SK-N-SH treated with all-trans-retinoic acid at 6 μM for 48 hours (cell line): Measurements from ENCODE around the gene RHOU.
A peak's percentile ranks its signal among the peaks of the same experiment; 100 is the strongest.

ENCODE experiments used
- ATAC-seq: fragments of 200-7000 bp; cut with Tn5 transposase; 3 replicates; pipeline ENCODE4 v1.9.1; 2020; ENCODE audit warnings: mild to moderate bottlenecking, moderate library complexity
- ARNTL ChIP-seq: fragments of 450-650 bp; formaldehyde crosslinking; IDR thresholded peaks from 2 replicates; pipeline ENCODE4 v1.5.0; 2020; ENCODE audit warnings: low read depth, mild to moderate bottlenecking, moderate library complexity, borderline replicate concordance
- BACH2 ChIP-seq: fragments of 250-450 bp; sonication (Bioruptor Pico); IDR thresholded peaks from 2 replicates; pipeline ENCODE4 v1.9.0; 2021; ENCODE audit warnings: mild to moderate bottlenecking, borderline replicate concordance
- CSDC2 ChIP-seq: fragments of 250-450 bp; sonication (Bioruptor Pico); IDR thresholded peaks from 2 replicates; pipeline ENCODE4 v1.5.0; 2020; ENCODE audit warnings: mild to moderate bottlenecking, moderate library complexity
- GLIS3 ChIP-seq: fragments of 250-450 bp; sonication (Bioruptor Pico); IDR thresholded peaks from 2 replicates; pipeline ENCODE4 v1.5.0; 2020; ENCODE audit warnings: mild to moderate bottlenecking, moderate library complexity
- OSR1 ChIP-seq: fragments of 250-450 bp; sonication (Bioruptor Pico); IDR thresholded peaks from 2 replicates; pipeline ENCODE4 v1.8.0; 2022; ENCODE audit warnings: moderate library complexity, mild to moderate bottlenecking, inconsistent platforms
- PPARA ChIP-seq: fragments of 250-450 bp; sonication (Bioruptor Pico); IDR thresholded peaks from 2 replicates; pipeline ENCODE4 v1.5.0; 2020; ENCODE audit warnings: mild to moderate bottlenecking, borderline replicate concordance
- RARB ChIP-seq: fragments of 250-450 bp; sonication (Bioruptor Pico); IDR thresholded peaks from 2 replicates; pipeline ENCODE4 v1.8.0; 2021; ENCODE audit warnings: mild to moderate bottlenecking, moderate library complexity
- TCF4 ChIP-seq: fragments of 250-450 bp; sonication (Bioruptor Pico); IDR thresholded peaks from 2 replicates; pipeline ENCODE4 v1.8.0; 2021; ENCODE audit warnings: mild to moderate bottlenecking, moderate library complexity, borderline replicate concordance
- TOX ChIP-seq: fragments of 250-450 bp; sonication (Bioruptor Pico); IDR thresholded peaks from 2 replicates; pipeline ENCODE4 v1.8.0; 2021; ENCODE audit warnings: mild to moderate bottlenecking, moderate library complexity, borderline replicate concordance
- ZNF565 ChIP-seq: fragments of 450-650 bp; formaldehyde crosslinking; conservative IDR thresholded peaks from 2 replicates; pipeline ENCODE4 v1.5.0; 2020; ENCODE audit warnings: low read depth, mild to moderate bottlenecking, moderate library complexity
- ZNF70 ChIP-seq: fragments of 450-650 bp; formaldehyde crosslinking; IDR thresholded peaks from 2 replicates; pipeline ENCODE4 v1.5.0; 2020; ENCODE audit warnings: mild to moderate bottlenecking, moderate library complexity
- ZNF8 ChIP-seq: fragments of 450-650 bp; formaldehyde crosslinking; IDR thresholded peaks from 2 replicates; pipeline ENCODE4 v1.5.0; 2020; ENCODE audit warnings: mild to moderate bottlenecking, moderate library complexity
- TF ChIP-seq, protein P1 (sequence below): fragments of 250-450 bp; sonication (Bioruptor Pico); IDR thresholded peaks from 2 replicates; pipeline ENCODE4 v1.8.0; 2021; ENCODE audit warnings: low read depth, mild to moderate bottlenecking, moderate library complexity, borderline replicate concordance
- TF ChIP-seq, protein P2 (sequence below): fragments of 250-450 bp; sonication (Bioruptor Pico); IDR thresholded peaks from 2 replicates; pipeline ENCODE4 v1.5.0; 2020; ENCODE audit warnings: mild to moderate bottlenecking, moderate library complexity
- TF ChIP-seq, protein P3 (sequence below): fragments of 250-450 bp; sonication (Bioruptor Pico); IDR thresholded peaks from 2 replicates; pipeline ENCODE4 v1.8.0; 2020; ENCODE audit warnings: mild to moderate bottlenecking, moderate library complexity, borderline replicate concordance

The RHOU gene

DNA sequence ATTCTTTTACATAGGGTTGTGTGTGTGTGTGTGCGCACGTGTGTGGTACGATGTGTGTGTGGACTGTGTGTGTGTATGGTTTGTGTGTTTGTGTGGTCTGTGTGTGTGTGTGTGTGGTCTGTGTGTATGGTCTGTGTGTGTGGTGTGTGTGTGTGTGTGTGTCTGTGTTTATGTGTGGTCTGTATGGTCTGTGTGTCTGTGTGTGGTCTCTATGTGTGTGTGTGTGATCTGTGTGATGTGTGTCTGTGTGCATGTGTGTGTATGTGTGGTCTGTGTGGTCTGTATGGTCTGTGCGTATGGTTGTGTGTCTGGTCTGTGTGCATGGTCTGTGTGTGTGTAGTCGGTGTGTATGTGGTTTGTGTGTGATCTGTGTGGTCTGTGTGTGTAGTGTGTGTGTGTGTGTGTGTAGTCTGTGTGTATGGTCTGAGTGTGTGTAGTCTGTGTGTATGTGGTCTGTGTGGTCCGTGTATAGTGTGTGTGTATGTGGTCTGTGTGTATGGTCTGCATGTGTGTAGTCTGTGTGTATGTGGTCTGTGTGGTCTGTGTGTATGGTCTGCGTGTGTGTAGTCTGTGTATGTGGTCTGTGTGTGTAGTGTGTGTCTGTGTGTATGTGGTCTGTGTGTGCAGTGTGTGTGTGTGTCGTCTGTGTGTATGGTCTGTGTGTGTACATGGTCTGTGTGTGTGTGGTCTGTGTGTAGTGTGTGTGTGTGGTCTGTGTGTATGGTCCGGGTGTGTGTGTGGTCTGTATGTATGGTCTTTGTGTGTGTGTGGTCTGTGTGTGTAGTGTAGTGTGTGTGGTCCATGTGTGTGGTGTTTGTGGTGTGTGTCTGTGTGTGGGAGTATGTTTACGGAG is 46.8 kb downstream of the RHOU start:
- TF ChIP-seq RARB (no peak), PPARA (CRISPR knock-in tag) (no peak), CSDC2 (no peak), ZNF565 (CRISPR knock-in tag) (no peak)
- TF ChIP-seq, protein P1, sequence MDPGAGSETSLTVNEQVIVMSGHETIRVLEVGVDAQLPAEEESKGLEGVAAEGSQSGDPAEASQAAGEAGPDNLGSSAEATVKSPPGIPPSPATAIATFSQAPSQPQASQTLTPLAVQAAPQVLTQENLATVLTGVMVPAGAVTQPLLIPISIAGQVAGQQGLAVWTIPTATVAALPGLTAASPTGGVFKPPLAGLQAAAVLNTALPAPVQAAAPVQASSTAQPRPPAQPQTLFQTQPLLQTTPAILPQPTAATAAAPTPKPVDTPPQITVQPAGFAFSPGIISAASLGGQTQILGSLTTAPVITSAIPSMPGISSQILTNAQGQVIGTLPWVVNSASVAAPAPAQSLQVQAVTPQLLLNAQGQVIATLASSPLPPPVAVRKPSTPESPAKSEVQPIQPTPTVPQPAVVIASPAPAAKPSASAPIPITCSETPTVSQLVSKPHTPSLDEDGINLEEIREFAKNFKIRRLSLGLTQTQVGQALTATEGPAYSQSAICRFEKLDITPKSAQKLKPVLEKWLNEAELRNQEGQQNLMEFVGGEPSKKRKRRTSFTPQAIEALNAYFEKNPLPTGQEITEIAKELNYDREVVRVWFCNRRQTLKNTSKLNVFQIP (CRISPR knock-in tag): no peak
- TF ChIP-seq, protein P2, sequence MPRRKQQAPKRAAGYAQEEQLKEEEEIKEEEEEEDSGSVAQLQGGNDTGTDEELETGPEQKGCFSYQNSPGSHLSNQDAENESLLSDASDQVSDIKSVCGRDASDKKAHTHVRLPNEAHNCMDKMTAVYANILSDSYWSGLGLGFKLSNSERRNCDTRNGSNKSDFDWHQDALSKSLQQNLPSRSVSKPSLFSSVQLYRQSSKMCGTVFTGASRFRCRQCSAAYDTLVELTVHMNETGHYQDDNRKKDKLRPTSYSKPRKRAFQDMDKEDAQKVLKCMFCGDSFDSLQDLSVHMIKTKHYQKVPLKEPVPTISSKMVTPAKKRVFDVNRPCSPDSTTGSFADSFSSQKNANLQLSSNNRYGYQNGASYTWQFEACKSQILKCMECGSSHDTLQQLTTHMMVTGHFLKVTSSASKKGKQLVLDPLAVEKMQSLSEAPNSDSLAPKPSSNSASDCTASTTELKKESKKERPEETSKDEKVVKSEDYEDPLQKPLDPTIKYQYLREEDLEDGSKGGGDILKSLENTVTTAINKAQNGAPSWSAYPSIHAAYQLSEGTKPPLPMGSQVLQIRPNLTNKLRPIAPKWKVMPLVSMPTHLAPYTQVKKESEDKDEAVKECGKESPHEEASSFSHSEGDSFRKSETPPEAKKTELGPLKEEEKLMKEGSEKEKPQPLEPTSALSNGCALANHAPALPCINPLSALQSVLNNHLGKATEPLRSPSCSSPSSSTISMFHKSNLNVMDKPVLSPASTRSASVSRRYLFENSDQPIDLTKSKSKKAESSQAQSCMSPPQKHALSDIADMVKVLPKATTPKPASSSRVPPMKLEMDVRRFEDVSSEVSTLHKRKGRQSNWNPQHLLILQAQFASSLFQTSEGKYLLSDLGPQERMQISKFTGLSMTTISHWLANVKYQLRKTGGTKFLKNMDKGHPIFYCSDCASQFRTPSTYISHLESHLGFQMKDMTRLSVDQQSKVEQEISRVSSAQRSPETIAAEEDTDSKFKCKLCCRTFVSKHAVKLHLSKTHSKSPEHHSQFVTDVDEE (CRISPR knock-in tag): no peak
- TF ChIP-seq, protein P3, sequence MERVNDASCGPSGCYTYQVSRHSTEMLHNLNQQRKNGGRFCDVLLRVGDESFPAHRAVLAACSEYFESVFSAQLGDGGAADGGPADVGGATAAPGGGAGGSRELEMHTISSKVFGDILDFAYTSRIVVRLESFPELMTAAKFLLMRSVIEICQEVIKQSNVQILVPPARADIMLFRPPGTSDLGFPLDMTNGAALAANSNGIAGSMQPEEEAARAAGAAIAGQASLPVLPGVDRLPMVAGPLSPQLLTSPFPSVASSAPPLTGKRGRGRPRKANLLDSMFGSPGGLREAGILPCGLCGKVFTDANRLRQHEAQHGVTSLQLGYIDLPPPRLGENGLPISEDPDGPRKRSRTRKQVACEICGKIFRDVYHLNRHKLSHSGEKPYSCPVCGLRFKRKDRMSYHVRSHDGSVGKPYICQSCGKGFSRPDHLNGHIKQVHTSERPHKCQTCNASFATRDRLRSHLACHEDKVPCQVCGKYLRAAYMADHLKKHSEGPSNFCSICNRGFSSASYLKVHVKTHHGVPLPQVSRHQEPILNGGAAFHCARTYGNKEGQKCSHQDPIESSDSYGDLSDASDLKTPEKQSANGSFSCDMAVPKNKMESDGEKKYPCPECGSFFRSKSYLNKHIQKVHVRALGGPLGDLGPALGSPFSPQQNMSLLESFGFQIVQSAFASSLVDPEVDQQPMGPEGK (CRISPR knock-in tag): no peak
- ATAC-seq: no peak

DNA sequence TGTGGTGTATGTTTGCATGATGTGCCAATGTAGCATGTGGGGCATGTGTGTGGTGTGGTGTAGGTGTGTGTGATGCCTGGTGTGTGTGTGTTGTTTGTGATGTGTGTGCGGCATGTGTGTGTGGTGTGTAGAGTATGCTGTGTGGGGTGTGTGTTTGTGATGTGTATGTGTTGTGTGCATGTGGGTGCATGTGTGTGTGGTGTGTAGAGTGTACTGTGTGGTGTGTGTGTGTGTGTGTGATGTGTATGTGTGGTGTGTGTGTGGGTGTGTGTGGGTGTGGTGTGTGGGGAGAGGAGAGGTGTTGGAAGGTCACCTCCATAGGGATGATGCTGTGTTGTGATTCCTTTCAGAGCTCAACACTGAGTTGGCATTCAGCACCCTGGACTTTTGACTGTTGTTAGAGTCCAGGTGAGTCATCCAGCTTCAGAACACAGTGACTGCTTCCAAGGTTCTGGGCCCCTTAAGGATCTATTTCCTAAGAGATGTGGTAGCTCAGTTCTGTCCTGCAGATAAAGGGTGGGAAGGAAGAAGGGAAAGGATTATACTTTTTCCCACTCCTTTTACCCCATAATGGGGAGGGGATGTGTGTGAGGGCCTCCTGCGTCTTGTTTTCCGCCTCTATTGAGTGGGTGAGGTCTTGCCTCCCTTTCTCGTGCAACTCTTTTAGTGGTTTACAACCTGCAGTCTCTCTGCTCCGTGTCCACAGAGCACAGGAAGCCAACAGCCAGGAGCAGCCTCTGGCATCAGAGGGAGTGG is 47.6 kb downstream of the RHOU start:
- ATAC-seq: peak; percentile 45
- TF ChIP-seq ZNF70: no peak
- TF ChIP-seq OSR1 (CRISPR knock-in tag): no peak
- no peak for TF ChIP-seq BACH2 (CRISPR knock-in tag)
- TF ChIP-seq, protein P1 (CRISPR knock-in tag): no peak
- TF ChIP-seq CSDC2: no peak
- TF ChIP-seq ARNTL (CRISPR knock-in tag): no peak

DNA sequence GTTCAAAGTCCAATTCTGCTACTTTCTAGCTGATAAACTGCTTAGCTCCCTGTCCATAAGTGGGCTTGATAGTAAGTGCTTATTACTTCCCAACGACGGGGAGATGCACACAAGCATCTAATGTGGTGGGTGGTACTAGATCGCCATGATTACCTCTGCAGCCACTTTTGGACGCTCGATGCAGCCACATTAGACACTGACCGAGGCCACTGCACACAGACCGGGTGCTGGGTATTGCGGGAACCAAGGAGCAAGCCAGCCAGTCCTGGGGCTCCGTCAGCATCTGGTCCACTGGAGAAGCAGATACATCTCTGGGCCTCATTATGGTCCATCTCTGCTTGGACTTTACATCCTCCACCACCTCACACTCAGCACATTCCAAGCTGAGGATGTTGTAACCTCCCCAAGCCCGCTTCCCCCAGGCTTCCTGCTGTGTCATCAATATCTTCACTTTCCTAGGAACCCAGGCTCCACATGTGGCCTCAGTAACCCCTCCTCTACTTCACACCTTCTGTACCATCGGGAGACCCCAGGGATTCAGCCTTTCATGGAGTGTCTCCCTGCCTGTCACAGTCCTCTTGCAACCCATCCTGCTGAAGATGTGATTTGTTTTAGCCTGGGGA is 48.2 kb downstream of the RHOU start:
- no peak for ATAC-seq
- TF ChIP-seq TCF4 (CRISPR knock-in tag) (no peak), ZNF8 (CRISPR knock-in tag) (no peak), ARNTL (CRISPR knock-in tag) (no peak), ZNF70 (no peak), GLIS3 (no peak), ZNF565 (CRISPR knock-in tag) (no peak), RARB (no peak), CSDC2 (no peak), TOX (CRISPR knock-in tag) (no peak), BACH2 (CRISPR knock-in tag) (no peak)
- TF ChIP-seq, protein P2 (CRISPR knock-in tag): no peak
- TF ChIP-seq, protein P1 (CRISPR knock-in tag): no peak
- TF ChIP-seq, protein P3 (CRISPR knock-in tag): no peak
